ENCODE measurements around the gene FXYD5. TPM values are rescaled to one million over a fixed set of nuclear protein-coding genes. Genes with fewer than 3 reads are reported as not detected.
A peak's percentile ranks its signal among the peaks of the same experiment; 100 is the strongest.

Gene FXYD5
- total RNA-seq, 6 experiments from 2014 or later = 317 to 417 (median 353) TPM

- Mint-ChIP-seq H3K36me3 (ENCODE audit: low read depth) (no peaks in the 10 kb centered on the region), H3K27ac (peak within 1 kb of the TSS; percentile 67), H3K9me3 (no peaks in the 10 kb centered on the region), H3K27me3 (ENCODE audit: insufficient read depth) (peaks cover 30% of the 10 kb centered on the region), H3K4me1 (ENCODE audit: low read depth) (peaks cover 45% of the 10 kb centered on the region), H3K4me3 (peak within 1 kb of the TSS; percentile 53; the same call in 1 of the 2 replicates)
- no peak for DNase-seq
- no peak for TF ChIP-seq CTCF (IDR thresholded peaks at IDR 0.05)
Observed at GRCh38 chr19:35138305-35138892, 16.1 kb upstream of the FXYD5 start, which contains the start of gene FXYD1. Gene FXYD1, plus strand, starts transcription at chr19:35138824. Its CDS starts 1,256 bp downstream, at chr19:35140080.

- H3K9me3 Mint-ChIP-seq = no peaks in the 10 kb centered on the region
- peaks cover 26% of the 10 kb centered on the region for H3K27me3 Mint-ChIP-seq (ENCODE audit: insufficient read depth)
- no peak for TF ChIP-seq CTCF (IDR thresholded peaks at IDR 0.05)
- H3K4me3 Mint-ChIP-seq = peak overlapping the region; percentile 56; the same call in 1 of the 2 replicates
- DNase-seq = no peak
- peak overlapping the region; percentile 48 for H3K27ac Mint-ChIP-seq
- H3K36me3 Mint-ChIP-seq (ENCODE audit: low read depth) = no peaks in the 10 kb centered on the region
- peaks cover 48% of the 10 kb centered on the region for H3K4me1 Mint-ChIP-seq (ENCODE audit: low read depth)
Observed at GRCh38 chr19:35140207-35140961, 14.2 kb upstream of the FXYD5 start.

- H3K4me1 Mint-ChIP-seq (ENCODE audit: low read depth) = peaks cover 49% of the 10 kb centered on the region
- peak overlapping the region; percentile 52 for H3K27ac Mint-ChIP-seq
- peak; percentile 77 for DNase-seq
- H3K27me3 Mint-ChIP-seq (ENCODE audit: insufficient read depth) = peaks cover 26% of the 10 kb centered on the region
- TF ChIP-seq CTCF (IDR thresholded peaks at IDR 0.05) = peak; percentile 56
- peak overlapping the region; percentile 81 for H3K4me3 Mint-ChIP-seq
- H3K36me3 Mint-ChIP-seq (ENCODE audit: low read depth) = no peaks in the 10 kb centered on the region
- H3K9me3 Mint-ChIP-seq = no peaks in the 10 kb centered on the region
Observed at GRCh38 chr19:35140962-35141836, 13.3 kb upstream of the FXYD5 start.

GRCh38 chr19:35141837-35142605 lies 12.5 kb upstream of the FXYD5 start:
- Mint-ChIP-seq H3K4me3 (peak overlapping the region; percentile 81; the same call in 1 of the 2 replicates), H3K36me3 (ENCODE audit: low read depth) (no peaks in the 10 kb centered on the region), H3K27ac (peak overlapping the region; percentile 52; the same call in 1 of the 2 replicates), H3K27me3 (ENCODE audit: insufficient read depth) (peaks cover 20% of the 10 kb centered on the region), H3K4me1 (ENCODE audit: low read depth) (peaks cover 49% of the 10 kb centered on the region), H3K9me3 (no peaks in the 10 kb centered on the region)
- TF ChIP-seq CTCF (IDR thresholded peaks at IDR 0.05) = no peak
- DNase-seq = no peak

All from HFFc6 (cell line).